ENCODE data around the gene GPR3.

GPR3 gene

DNA sequence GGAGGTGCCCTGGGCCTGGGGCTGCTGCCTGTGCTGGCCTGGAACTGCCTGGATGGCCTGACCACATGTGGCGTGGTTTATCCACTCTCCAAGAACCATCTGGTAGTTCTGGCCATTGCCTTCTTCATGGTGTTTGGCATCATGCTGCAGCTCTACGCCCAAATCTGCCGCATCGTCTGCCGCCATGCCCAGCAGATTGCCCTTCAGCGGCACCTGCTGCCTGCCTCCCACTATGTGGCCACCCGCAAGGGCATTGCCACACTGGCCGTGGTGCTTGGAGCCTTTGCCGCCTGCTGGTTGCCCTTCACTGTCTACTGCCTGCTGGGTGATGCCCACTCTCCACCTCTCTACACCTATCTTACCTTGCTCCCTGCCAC lies 1.8 kb downstream of the GPR3 start:
- H3K27ac Mint-ChIP-seq, result no peak overlapping the region
- H3K4me1 Mint-ChIP-seq (ENCODE audit: low read depth in 2 of 2), result peaks cover 14 to 15% of the 10 kb centered on the region in 2 donors
- H3K36me3 Mint-ChIP-seq (ENCODE audit: insufficient read depth), result peaks cover 24% of the 10 kb centered on the region
- ATAC-seq (replicated peaks) (no peak), DNase-seq (no peak)
- H3K27me3 Mint-ChIP-seq, result peaks cover 0 to 10% of the 10 kb centered on the region in 2 donors
- no peaks in the 10 kb centered on the region for H3K9me3 Mint-ChIP-seq
- peak overlapping the region in 1 of 2 donors; percentile 26 for H3K4me3 Mint-ChIP-seq

DNA sequence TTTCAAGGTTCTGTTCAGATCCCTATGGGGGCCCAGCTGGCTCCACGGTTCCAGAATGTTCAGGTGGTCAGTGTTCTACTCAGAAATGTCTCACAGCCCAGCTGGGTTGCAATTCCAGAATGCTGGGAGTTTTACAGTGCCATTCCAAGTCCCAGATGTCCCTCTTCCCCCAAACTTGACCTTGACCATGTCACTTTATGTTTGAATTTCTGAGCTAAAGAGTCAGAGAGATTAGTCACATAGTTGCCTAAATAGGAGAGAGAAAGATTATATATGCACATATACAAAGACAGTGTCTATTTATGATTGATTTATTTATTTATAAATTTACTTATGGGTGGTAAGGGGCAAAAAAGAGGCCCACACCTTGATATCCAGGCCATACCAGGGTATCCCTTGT lies 2.5 kb downstream of the GPR3 start:
- H3K27ac Mint-ChIP-seq, result peak overlapping the region in 1 of 2 donors; percentile 8
- H3K4me1 Mint-ChIP-seq (ENCODE audit: low read depth in 2 of 2), result peaks cover 14 to 15% of the 10 kb centered on the region in 2 donors
- no peak for DNase-seq
- H3K4me3 Mint-ChIP-seq, result no peak overlapping the region
- H3K27me3 Mint-ChIP-seq, result peaks cover 0 to 10% of the 10 kb centered on the region in 2 donors
- no peak for ATAC-seq (replicated peaks)
- no peaks in the 10 kb centered on the region for H3K9me3 Mint-ChIP-seq
- peaks cover 24% of the 10 kb centered on the region for H3K36me3 Mint-ChIP-seq (ENCODE audit: insufficient read depth)

DNA sequence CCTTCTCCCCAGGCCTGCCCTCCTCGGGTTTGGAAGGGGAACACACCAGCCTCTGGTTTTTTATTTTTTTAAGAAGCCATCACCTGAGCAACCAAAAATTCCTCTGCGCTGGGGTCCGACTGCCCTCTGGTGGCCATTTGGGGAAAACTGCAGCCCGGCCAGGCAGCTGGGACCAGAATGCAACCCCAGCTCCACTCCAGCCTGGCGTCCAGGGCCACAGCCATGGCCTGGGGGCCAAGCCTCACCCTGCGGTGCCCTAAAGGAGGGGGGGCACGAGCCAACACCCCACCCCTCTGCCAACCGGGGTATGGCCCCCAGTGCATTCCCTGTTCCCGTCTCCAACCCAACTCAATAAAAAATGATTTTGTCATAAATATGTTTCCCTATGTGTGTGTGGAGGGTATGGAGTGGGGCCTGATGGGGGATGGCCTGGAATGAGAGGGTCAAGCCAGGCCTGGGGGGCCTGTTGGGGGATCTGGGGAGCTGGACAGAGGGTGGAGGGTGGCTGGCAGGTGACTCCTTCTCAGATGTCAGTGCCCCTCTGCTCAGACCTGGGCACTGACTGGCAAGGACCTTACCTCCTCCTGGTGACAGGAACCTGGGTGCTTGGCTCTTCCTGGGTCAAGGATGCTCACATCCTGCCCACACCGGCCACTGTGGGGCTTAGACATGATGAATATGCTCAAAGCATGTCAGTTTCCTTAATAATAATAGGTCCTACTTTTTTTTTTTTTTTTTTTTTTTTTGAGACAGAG lies 3.2 kb downstream of the GPR3 start:
- DNase-seq, result peak; percentile 73 to 84 (median 80)
- Mint-ChIP-seq H3K9me3 (no peaks in the 10 kb centered on the region), H3K4me3 (no peak overlapping the region), H3K27ac (peak overlapping the region in 1 of 2 donors; percentile 8), H3K4me1 (ENCODE audit: low read depth in 2 of 2) (peaks cover 14 to 19% of the 10 kb centered on the region in 2 donors), H3K36me3 (ENCODE audit: insufficient read depth) (peaks cover 24% of the 10 kb centered on the region), H3K27me3 (peaks cover 0 to 10% of the 10 kb centered on the region in 2 donors)
- ATAC-seq (replicated peaks), result peak; percentile 43

DNA sequence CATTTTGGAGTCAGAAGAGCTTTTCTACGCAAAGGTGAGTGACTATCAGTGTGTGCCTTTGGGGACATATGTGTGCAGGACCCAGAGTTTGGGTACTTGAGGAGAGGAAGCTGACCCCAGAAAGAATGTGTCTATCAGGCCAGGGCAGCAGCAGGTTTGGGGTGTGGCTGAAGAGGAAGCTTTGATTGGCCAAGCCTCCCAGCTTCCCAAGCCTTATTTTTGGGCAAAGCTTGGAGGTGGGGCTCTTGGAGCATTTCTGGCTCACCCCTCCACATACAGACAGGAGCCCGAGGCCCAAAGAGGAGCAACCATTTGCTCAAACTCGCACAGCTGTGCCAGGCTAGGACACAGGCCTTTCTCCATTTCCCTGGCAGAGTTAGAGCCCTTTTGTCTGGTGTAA lies 4.7 kb downstream of the GPR3 start:
- ATAC-seq (replicated peaks) (no peak), DNase-seq (no peak)
- H3K36me3 Mint-ChIP-seq (ENCODE audit: insufficient read depth), result peaks cover 24% of the 10 kb centered on the region
- peaks cover 7 to 16% of the 10 kb centered on the region in 2 donors for H3K4me1 Mint-ChIP-seq (ENCODE audit: low read depth in 2 of 2)
- H3K4me3 Mint-ChIP-seq, result no peak overlapping the region
- peaks cover 0 to 5% of the 10 kb centered on the region in 2 donors for H3K27me3 Mint-ChIP-seq
- no peaks in the 10 kb centered on the region for H3K9me3 Mint-ChIP-seq
- H3K27ac Mint-ChIP-seq, result no peak overlapping the region

DNA sequence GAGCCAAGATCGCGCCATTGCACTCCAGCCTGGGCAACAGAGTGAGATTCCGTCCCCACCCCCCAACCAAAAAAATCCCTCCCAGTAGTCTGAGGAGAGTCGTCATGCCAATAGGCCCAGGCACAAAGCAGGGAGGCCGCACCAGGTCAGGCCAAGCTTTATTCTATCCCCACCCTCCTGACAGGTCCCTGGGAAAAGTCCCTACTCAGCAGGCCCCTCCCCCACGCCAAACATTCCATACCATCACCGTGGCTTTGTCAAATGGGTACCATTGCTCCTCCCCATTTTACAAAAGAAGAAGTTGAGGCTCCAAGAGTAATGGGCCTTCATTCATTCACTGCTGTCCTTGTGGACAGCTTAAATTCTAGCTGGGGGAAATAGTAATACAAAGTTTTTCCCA lies 5.3 kb downstream of the GPR3 start:
- H3K27ac Mint-ChIP-seq, result no peak overlapping the region
- no peak for ATAC-seq (replicated peaks)
- DNase-seq, result no peak
- H3K4me1 Mint-ChIP-seq (ENCODE audit: low read depth in 2 of 2), result peaks cover 4 to 15% of the 10 kb centered on the region in 2 donors
- no peaks in the 10 kb centered on the region for H3K9me3 Mint-ChIP-seq
- H3K27me3 Mint-ChIP-seq, result no peaks in the 10 kb centered on the region
- no peak overlapping the region for H3K4me3 Mint-ChIP-seq
- H3K36me3 Mint-ChIP-seq (ENCODE audit: insufficient read depth), result peaks cover 20% of the 10 kb centered on the region

DNA sequence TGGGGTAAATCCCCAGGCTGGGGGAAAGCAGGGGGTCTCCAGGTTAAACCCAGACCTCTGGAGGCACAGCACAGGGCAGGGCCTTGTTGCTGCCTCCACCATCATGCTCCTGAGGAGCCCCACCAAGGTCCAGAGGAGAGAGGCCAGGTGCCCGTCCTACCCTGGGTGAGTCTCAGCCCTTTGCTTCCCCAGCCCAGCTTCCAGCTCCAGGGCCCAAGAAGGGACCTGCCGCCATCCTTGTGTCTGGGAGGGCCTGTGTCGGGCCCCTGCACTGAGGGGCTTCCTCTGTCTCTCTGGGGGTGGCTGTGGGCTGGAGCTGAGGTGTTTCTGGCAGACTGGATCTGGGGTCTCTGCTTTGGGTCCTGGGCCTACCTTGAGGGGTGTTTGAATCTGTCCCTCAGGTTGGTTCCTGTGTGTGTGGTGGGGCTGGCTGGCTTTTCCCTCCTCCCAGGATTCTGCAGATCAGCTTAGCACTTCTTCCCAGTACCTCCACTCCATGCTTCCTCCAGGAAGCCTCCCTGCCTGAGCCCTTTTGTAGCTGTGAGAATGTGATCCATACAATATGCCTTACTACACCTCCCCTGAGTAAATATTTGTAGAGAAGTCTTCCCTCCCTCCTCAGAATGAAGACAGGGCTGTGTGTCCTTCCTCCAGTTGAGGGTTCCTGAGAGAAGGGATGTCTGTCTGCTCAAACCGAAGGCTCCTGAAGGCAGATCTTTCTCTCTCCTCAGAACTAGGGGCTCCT lies 6.2 kb downstream of the GPR3 start:
- Mint-ChIP-seq H3K4me3 (no peak overlapping the region), H3K4me1 (ENCODE audit: low read depth in 2 of 2) (peaks cover 4 to 21% of the 10 kb centered on the region in 2 donors), H3K9me3 (no peaks in the 10 kb centered on the region), H3K27ac (peak overlapping the region; percentile 72 to 81), H3K27me3 (no peaks in the 10 kb centered on the region), H3K36me3 (ENCODE audit: insufficient read depth) (peaks cover 15% of the 10 kb centered on the region)
- DNase-seq (no peak), ATAC-seq (replicated peaks) (no peak)

DNA sequence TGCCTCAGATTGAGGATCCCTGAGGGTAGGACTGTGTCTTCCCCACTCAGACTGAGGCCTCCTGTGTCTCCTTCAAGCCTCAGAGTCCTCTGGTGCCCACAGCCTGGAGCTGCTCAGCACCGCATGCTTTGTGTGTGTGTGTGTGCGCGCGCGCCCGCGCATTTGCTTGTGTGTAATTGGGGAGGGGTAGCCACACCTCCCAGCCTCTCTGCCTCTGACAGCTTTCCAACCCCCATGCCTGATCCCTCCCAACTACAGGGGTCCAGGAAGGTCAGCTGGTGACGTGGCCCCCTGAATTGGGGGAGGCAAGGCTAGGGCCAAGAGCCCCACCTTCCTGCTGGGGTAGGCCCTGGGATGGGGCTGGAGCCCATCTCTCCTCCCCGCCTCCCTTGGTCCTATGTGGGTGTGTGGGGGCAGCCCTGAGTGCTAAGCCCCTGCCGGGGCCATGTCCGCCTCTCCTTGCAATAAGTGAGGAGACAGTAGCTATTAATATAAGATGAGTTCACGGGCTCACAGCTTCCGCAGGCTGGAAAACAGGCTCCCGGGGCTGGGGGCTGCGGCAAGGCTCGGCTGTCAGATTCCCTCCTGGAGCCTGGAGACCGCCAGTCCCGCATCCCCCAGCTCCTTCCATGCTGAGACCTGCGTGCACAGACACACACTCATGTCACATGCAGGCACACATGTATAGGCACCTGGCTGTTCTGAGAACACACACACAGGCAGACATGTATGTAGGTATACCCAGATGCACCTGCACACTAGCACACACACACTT lies 7.0 kb downstream of the GPR3 start:
- DNase-seq (no peak), ATAC-seq (replicated peaks) (no peak)
- H3K27ac Mint-ChIP-seq, result peak overlapping the region; percentile 72 to 81
- peaks cover 14% of the 10 kb centered on the region for H3K36me3 Mint-ChIP-seq (ENCODE audit: insufficient read depth)
- peaks cover 8 to 26% of the 10 kb centered on the region in 2 donors for H3K4me1 Mint-ChIP-seq (ENCODE audit: low read depth in 2 of 2)
- no peaks in the 10 kb centered on the region for H3K9me3 Mint-ChIP-seq
- no peak overlapping the region for H3K4me3 Mint-ChIP-seq
- no peaks in the 10 kb centered on the region for H3K27me3 Mint-ChIP-seq

DNA sequence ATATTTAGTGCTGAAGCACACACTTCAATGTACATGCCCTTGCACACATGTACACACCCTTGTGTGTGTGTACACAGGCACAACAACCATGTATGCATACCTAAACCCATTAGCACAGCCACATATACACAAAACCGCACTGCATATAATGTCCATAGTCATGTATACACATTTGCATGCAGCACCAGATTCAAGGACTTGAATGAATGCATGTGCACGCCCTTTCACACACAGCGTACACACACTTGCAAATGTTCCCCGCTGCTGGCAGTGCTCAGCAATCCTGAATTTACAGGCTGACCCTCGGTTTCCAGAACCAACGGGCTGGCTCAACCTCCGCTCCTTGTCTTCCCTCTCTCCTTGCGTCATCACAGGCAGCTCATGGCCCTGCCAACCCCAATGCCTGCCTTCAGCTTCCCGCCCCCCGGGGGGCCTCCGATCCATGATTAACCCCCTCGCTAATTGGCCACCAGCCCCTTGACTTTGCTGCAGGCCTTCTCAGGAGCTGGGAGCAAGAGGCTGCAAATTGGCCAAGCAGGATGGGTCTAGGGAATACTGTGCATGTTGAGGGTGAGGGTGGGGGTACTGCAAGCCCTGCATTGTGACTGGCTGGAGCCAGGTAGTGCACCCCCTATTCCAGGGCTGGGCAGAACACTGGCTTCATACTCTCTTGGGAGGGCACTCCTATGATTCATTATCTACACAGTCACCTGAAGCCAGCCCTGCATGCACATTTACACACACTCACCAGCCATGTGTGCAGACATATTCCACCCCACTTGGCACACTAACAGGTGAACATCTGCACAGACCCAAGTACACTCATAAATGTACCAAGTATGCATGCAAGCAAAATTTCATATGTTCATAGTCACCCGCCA lies 7.9 kb downstream of the GPR3 start:
- Mint-ChIP-seq H3K4me1 (ENCODE audit: low read depth in 2 of 2) (peaks cover 5 to 26% of the 10 kb centered on the region in 2 donors), H3K27me3 (no peaks in the 10 kb centered on the region), H3K27ac (peak overlapping the region in 1 of 2 donors; percentile 85), H3K36me3 (ENCODE audit: insufficient read depth) (peaks cover 14% of the 10 kb centered on the region), H3K9me3 (no peaks in the 10 kb centered on the region), H3K4me3 (no peak overlapping the region)
- DNase-seq (no peak), ATAC-seq (replicated peaks) (no peak)

DNA sequence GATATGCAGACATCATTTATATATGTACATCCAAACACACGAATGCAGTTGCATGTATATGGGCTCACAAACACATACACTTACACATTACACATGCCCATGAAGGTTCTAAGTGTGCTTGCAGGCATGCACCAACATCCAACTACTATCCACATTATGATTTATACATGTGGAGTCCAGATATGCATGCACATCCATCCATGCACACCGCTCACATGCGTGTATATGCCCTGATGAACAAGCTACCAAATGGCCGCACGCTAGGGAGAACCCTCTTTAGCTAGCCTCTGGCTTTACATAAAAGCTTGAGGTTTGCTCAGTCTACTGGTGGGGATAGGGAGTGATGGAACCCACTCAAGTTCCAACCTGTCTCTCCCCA lies 8.5 kb downstream of the GPR3 start:
- Mint-ChIP-seq H3K27ac (peak overlapping the region in 1 of 2 donors; percentile 85), H3K4me1 (ENCODE audit: low read depth in 2 of 2) (peaks cover 5 to 22% of the 10 kb centered on the region in 2 donors), H3K9me3 (no peaks in the 10 kb centered on the region), H3K4me3 (no peak overlapping the region), H3K36me3 (ENCODE audit: insufficient read depth) (peaks cover 11% of the 10 kb centered on the region), H3K27me3 (no peaks in the 10 kb centered on the region)
- DNase-seq (no peak), ATAC-seq (replicated peaks) (no peak)

DNA sequence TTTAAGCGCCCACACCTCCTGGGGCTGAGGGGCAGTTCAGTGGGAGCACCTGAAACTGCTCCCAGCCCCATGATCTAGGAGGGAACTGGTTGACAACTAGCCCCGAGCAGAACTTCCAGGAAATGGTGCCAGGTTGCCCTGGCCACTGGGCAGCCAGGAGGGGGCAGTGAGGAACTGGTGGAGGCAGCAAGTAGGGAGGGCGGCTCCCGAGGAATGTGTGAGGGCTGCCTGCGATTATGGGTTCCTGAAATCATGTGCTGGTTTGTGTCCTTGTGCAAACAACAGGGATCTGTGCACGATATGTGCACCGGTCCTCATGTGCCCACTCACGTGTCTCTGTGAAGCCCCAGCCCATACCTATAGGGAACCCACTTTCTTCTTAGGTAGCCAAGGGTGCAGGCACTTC lies 9.9 kb downstream of the GPR3 start:
- H3K27me3 Mint-ChIP-seq, result no peaks in the 10 kb centered on the region
- peak overlapping the region in 1 of 2 donors; percentile 32 for H3K27ac Mint-ChIP-seq
- H3K4me3 Mint-ChIP-seq, result no peak overlapping the region
- H3K36me3 Mint-ChIP-seq (ENCODE audit: insufficient read depth), result peaks cover 8% of the 10 kb centered on the region
- no peak for DNase-seq
- no peaks in the 10 kb centered on the region for H3K9me3 Mint-ChIP-seq
- ATAC-seq (replicated peaks), result no peak
- peaks cover 5 to 22% of the 10 kb centered on the region in 2 donors for H3K4me1 Mint-ChIP-seq (ENCODE audit: low read depth in 2 of 2)

DNA sequence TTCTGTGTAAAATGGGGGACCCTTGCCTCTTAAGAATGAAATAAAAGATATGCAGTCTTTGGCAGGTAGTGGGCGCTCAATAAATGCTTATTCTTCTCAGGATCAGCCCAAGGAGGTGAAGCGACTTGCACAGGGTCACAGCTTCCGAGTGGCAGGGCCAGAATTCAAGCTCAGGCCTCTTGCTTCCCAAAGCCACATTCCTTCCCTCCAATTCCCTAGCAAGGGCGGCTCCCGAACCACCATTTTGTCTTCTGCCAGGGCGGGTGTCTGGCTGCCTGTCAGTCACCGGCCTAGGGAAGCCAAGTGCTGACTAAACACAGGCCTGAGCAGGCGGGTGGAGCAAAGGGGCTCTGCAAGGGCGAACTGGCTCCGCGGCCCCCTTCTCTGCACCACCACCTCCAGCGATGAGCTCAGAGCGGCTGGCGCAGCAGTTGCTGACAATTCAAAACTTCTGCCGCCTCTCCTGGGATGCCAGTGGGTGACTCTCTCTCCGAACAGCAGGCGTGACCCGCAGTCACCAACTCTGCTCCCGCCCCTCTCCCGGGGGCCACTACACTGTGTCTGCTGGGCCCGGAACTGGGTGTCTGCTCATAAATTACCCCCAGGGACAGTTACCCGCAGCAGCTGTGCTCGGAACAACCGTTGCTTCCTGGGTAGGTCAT lies 10.8 kb downstream of the GPR3 start:
- Mint-ChIP-seq H3K27me3 (no peaks in the 10 kb centered on the region), H3K4me3 (peak overlapping the region; percentile 10 to 69), H3K27ac (peak overlapping the region; percentile 84 to 91), H3K4me1 (ENCODE audit: low read depth in 2 of 2) (peaks cover 5 to 22% of the 10 kb centered on the region in 2 donors), H3K36me3 (ENCODE audit: insufficient read depth) (peaks cover 15% of the 10 kb centered on the region), H3K9me3 (no peaks in the 10 kb centered on the region)
- DNase-seq (peak in 2 of 3 experiments; percentile 38 to 48), ATAC-seq (replicated peaks) (peak; percentile 89)

DNA sequence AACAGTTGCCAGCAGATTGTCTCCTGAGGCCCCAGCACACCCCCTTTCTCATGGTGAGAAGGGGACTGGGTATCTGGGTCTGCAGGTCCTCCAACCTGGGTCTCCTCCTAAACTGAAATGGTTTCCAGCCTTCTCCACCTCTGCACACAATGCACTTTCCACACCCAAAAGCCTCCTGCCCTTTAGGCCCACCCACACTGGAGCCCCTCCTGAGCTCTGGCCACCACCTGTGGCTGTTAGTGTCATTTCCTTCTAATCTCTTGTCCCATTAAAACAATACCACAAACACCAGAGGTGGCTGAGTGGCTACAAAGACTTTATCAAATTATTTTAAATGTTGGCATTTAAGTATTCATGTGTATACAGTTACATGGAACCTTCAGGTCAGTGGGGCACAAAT lies 11.5 kb downstream of the GPR3 start:
- Mint-ChIP-seq H3K36me3 (ENCODE audit: insufficient read depth) (peaks cover 21% of the 10 kb centered on the region), H3K9me3 (no peaks in the 10 kb centered on the region), H3K4me1 (ENCODE audit: low read depth in 2 of 2) (peaks cover 5 to 22% of the 10 kb centered on the region in 2 donors), H3K27ac (peak overlapping the region; percentile 84 to 91), H3K4me3 (peak overlapping the region in 1 of 2 donors; percentile 69), H3K27me3 (no peaks in the 10 kb centered on the region)
- peak; percentile 12 for ATAC-seq (replicated peaks)
- DNase-seq, result no peak

Measured in effector memory CD8-positive, alpha-beta T cell (primary cell).